ENCODE results near the gene MAP3K21. TPM values are rescaled to one million over a fixed set of nuclear protein-coding genes. Genes with fewer than 3 reads are reported as not detected.

MAP3K21 gene
- total and polyA plus RNA-seq, 5 donors from 2014 or later: 0.13 to 0.30 (median 0.22) TPM; not detected in 1

GRCh38 chr1:233313434-233314155 lies 13.9 kb upstream of the MAP3K21 start:
- DNase-seq (no peak), ATAC-seq (ENCODE audit: low read depth in 2 of 2) (no peak)
- no peak overlapping the region for H3K27ac Mint-ChIP-seq
- H3K36me3 Mint-ChIP-seq: no peaks in the 10 kb centered on the region
- no peaks in the 10 kb centered on the region for H3K36me3 ChIP-seq (ENCODE audit: control insufficient read depth, insufficient read depth, low read length)
- no peaks in the 10 kb centered on the region for H3K9me3 Mint-ChIP-seq
- H3K4me1 ChIP-seq (ENCODE audit: control insufficient read depth, insufficient read depth, low read length, poor library complexity, severe bottlenecking): no peaks in the 10 kb centered on the region
- H3K27me3 Mint-ChIP-seq: peaks cover 61% of the 10 kb centered on the region
- H3K27ac ChIP-seq (ENCODE audit: insufficient read depth, low read length, poor library complexity, severe bottlenecking): no peak overlapping the region
- no peaks in the 10 kb centered on the region for H3K9me3 ChIP-seq (ENCODE audit: control insufficient read depth in 2 of 2, low read length in 2 of 2)
- H3K4me3 Mint-ChIP-seq: no peak overlapping the region
- H3K4me3 ChIP-seq (ENCODE audit: low read depth, low read length): no peak overlapping the region
- peaks cover 20% of the 10 kb centered on the region for H3K27me3 ChIP-seq (ENCODE audit: control insufficient read depth, insufficient read depth, low read length)
- H3K4me1 Mint-ChIP-seq: no peaks in the 10 kb centered on the region

GRCh38 chr1:233315718-233316301 lies 11.7 kb upstream of the MAP3K21 start:
- Histone ChIP-seq H3K27me3 (ENCODE audit: control insufficient read depth, insufficient read depth, low read length) (peaks cover 23% of the 10 kb centered on the region), H3K27ac (ENCODE audit: insufficient read depth, low read length, poor library complexity, severe bottlenecking) (no peak overlapping the region), H3K36me3 (ENCODE audit: control insufficient read depth, insufficient read depth, low read length) (no peaks in the 10 kb centered on the region), H3K9me3 (ENCODE audit: control insufficient read depth in 2 of 2, low read length in 2 of 2) (no peaks in the 10 kb centered on the region), H3K4me3 (ENCODE audit: low read depth, low read length) (no peak overlapping the region), H3K4me1 (ENCODE audit: control insufficient read depth, insufficient read depth, low read length, poor library complexity, severe bottlenecking) (no peaks in the 10 kb centered on the region)
- no peaks in the 10 kb centered on the region for H3K36me3 Mint-ChIP-seq
- ATAC-seq (ENCODE audit: low read depth in 2 of 2) (no peak), DNase-seq (no peak)
- H3K27me3 Mint-ChIP-seq: peaks cover 66% of the 10 kb centered on the region
- no peak overlapping the region for H3K27ac Mint-ChIP-seq
- H3K9me3 Mint-ChIP-seq: no peaks in the 10 kb centered on the region
- no peaks in the 10 kb centered on the region for H3K4me1 Mint-ChIP-seq
- H3K4me3 Mint-ChIP-seq: no peak overlapping the region

DNA sequence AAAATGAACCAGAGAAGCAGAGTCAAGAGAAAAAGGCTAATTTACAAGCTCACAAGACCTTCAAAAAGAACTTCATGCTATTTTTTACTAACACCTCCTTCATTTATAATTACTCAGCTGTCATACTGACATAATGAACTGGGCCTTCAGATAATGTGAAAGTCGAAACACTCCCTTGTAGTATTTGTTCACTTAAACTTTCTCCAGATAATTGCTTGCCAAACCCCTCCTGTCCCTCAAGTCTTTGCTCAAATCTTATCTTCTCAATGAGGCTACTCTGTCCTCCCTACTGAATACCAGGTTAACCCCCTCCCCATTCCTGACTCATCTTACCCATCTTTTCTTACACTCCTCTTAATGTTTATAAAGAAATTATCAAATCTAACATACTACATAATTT lies 11.1 kb upstream of the MAP3K21 start:
- H3K36me3 ChIP-seq (ENCODE audit: control insufficient read depth, insufficient read depth, low read length): no peaks in the 10 kb centered on the region
- H3K27me3 Mint-ChIP-seq: peaks cover 63% of the 10 kb centered on the region
- no peak overlapping the region for H3K27ac Mint-ChIP-seq
- H3K4me3 Mint-ChIP-seq: no peak overlapping the region
- ATAC-seq (ENCODE audit: low read depth in 2 of 2) (no peak), DNase-seq (no peak)
- H3K9me3 Mint-ChIP-seq: no peaks in the 10 kb centered on the region
- no peaks in the 10 kb centered on the region for H3K4me1 ChIP-seq (ENCODE audit: control insufficient read depth, insufficient read depth, low read length, poor library complexity, severe bottlenecking)
- H3K4me3 ChIP-seq (ENCODE audit: low read depth, low read length): no peak overlapping the region
- no peaks in the 10 kb centered on the region for H3K36me3 Mint-ChIP-seq
- H3K27me3 ChIP-seq (ENCODE audit: control insufficient read depth, insufficient read depth, low read length): peaks cover 23% of the 10 kb centered on the region
- H3K9me3 ChIP-seq (ENCODE audit: control insufficient read depth in 2 of 2, low read length in 2 of 2): no peaks in the 10 kb centered on the region
- no peak overlapping the region for H3K27ac ChIP-seq (ENCODE audit: insufficient read depth, low read length, poor library complexity, severe bottlenecking)
- no peaks in the 10 kb centered on the region for H3K4me1 Mint-ChIP-seq

- H3K4me1 ChIP-seq (ENCODE audit: control insufficient read depth, insufficient read depth, low read length, poor library complexity, severe bottlenecking): no peaks in the 10 kb centered on the region
- H3K4me3 Mint-ChIP-seq: no peak overlapping the region
- H3K27me3 Mint-ChIP-seq: peaks cover 56% of the 10 kb centered on the region
- no peak overlapping the region for H3K4me3 ChIP-seq (ENCODE audit: low read depth, low read length)
- no peaks in the 10 kb centered on the region for H3K36me3 Mint-ChIP-seq
- no peaks in the 10 kb centered on the region for H3K4me1 Mint-ChIP-seq
- no peak overlapping the region for H3K27ac Mint-ChIP-seq
- no peaks in the 10 kb centered on the region for H3K9me3 ChIP-seq (ENCODE audit: control insufficient read depth in 2 of 2, low read length in 2 of 2)
- no peaks in the 10 kb centered on the region for H3K36me3 ChIP-seq (ENCODE audit: control insufficient read depth, insufficient read depth, low read length)
- ATAC-seq (ENCODE audit: low read depth in 2 of 2): no peak
- no peak for DNase-seq
- H3K27ac ChIP-seq (ENCODE audit: insufficient read depth, low read length, poor library complexity, severe bottlenecking): no peak overlapping the region
- peaks cover 16% of the 10 kb centered on the region for H3K27me3 ChIP-seq (ENCODE audit: control insufficient read depth, insufficient read depth, low read length)
- H3K9me3 Mint-ChIP-seq: no peaks in the 10 kb centered on the region
Observed at GRCh38 chr1:233319272-233319671, 8.3 kb upstream of the MAP3K21 start.

GRCh38 chr1:233320023-233320422 lies 7.5 kb upstream of the MAP3K21 start:
- Histone ChIP-seq H3K4me1 (ENCODE audit: control insufficient read depth, insufficient read depth, low read length, poor library complexity, severe bottlenecking) (no peaks in the 10 kb centered on the region), H3K27me3 (ENCODE audit: control insufficient read depth, insufficient read depth, low read length) (peaks cover 11% of the 10 kb centered on the region), H3K27ac (ENCODE audit: insufficient read depth, low read length, poor library complexity, severe bottlenecking) (no peak overlapping the region), H3K9me3 (ENCODE audit: control insufficient read depth in 2 of 2, low read length in 2 of 2) (no peaks in the 10 kb centered on the region), H3K36me3 (ENCODE audit: control insufficient read depth, insufficient read depth, low read length) (no peaks in the 10 kb centered on the region), H3K4me3 (ENCODE audit: low read depth, low read length) (no peak overlapping the region)
- DNase-seq: no peak
- Mint-ChIP-seq H3K36me3 (no peaks in the 10 kb centered on the region), H3K4me1 (peaks cover 0 to 1% (median 0%) of the 10 kb centered on the region in 4 donors), H3K27ac (no peak overlapping the region), H3K27me3 (peaks cover 55% of the 10 kb centered on the region), H3K4me3 (no peak overlapping the region), H3K9me3 (no peaks in the 10 kb centered on the region)
- no peak for ATAC-seq (ENCODE audit: low read depth in 2 of 2)

DNA sequence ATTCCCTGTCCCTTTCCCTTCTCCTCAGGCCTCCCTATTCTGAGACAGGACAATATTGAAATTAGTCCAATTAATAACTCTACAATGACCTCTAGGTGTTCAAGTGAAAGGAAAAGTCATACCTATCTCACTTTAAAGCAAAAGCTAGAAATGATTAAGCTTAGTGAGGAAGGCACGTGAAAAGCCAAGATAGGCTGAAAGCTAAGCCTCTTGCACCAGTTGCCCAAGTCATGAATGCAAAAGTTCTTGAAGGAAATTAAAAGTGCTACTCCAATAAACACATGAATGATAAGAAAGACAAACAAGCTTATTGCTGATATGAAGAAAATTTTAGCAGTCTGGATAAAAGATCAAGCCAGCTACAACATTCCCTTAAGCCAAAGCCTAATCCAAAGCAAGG lies 3.8 kb upstream of the MAP3K21 start:
- peaks cover 38% of the 10 kb centered on the region for H3K27me3 Mint-ChIP-seq
- H3K36me3 Mint-ChIP-seq: no peaks in the 10 kb centered on the region
- H3K4me3 Mint-ChIP-seq: no peak overlapping the region

GRCh38 chr1:233326319-233326718 lies 1.2 kb upstream of the MAP3K21 start:
- Histone ChIP-seq H3K9me3 (ENCODE audit: control insufficient read depth in 2 of 2, low read length in 2 of 2) (no peaks in the 10 kb centered on the region), H3K27me3 (ENCODE audit: control insufficient read depth, insufficient read depth, low read length) (peaks cover 4% of the 10 kb centered on the region), H3K36me3 (ENCODE audit: control insufficient read depth, insufficient read depth, low read length) (no peaks in the 10 kb centered on the region), H3K4me3 (ENCODE audit: low read depth, low read length) (no peak overlapping the region), H3K4me1 (ENCODE audit: control insufficient read depth, insufficient read depth, low read length, poor library complexity, severe bottlenecking) (peaks cover 15% of the 10 kb centered on the region), H3K27ac (ENCODE audit: insufficient read depth, low read length, poor library complexity, severe bottlenecking) (no peak overlapping the region)
- Mint-ChIP-seq H3K4me1 (peaks cover 0 to 16% (median 6%) of the 10 kb centered on the region in 4 donors), H3K4me3 (peak overlapping the region; percentile 71 to 95 (median 89)), H3K27ac (no peak overlapping the region), H3K36me3 (no peaks in the 10 kb centered on the region), H3K27me3 (peaks cover 34% of the 10 kb centered on the region), H3K9me3 (no peaks in the 10 kb centered on the region)
- no peak for ATAC-seq (ENCODE audit: low read depth in 2 of 2)
- DNase-seq: no peak

More for the DNA sequence above, 3.8 kb upstream of the MAP3K21 start:
- Histone ChIP-seq H3K4me3 (ENCODE audit: low read depth, low read length) (no peak overlapping the region), H3K9me3 (ENCODE audit: control insufficient read depth in 2 of 2, low read length in 2 of 2) (no peaks in the 10 kb centered on the region), H3K27ac (ENCODE audit: insufficient read depth, low read length, poor library complexity, severe bottlenecking) (no peak overlapping the region), H3K36me3 (ENCODE audit: control insufficient read depth, insufficient read depth, low read length) (no peaks in the 10 kb centered on the region), H3K27me3 (ENCODE audit: control insufficient read depth, insufficient read depth, low read length) (peaks cover 7% of the 10 kb centered on the region), H3K4me1 (ENCODE audit: control insufficient read depth, insufficient read depth, low read length, poor library complexity, severe bottlenecking) (peaks cover 10% of the 10 kb centered on the region)
- Mint-ChIP-seq H3K27ac (no peak overlapping the region), H3K9me3 (no peaks in the 10 kb centered on the region), H3K4me1 (peaks cover 0 to 6% (median 6%) of the 10 kb centered on the region in 4 donors)
- DNase-seq (no peak), ATAC-seq (ENCODE audit: low read depth in 2 of 2) (no peak)
